ENCODE measurements around the gene ZNF846.

GRCh38 chr19:9705836-9706235 lies 62.7 kb downstream of the ZNF846 start:
- no peak for TF ChIP-seq CTCF (IDR thresholded peaks at IDR 0.05)
- TF ChIP-seq POLR2A (IDR thresholded peaks at IDR 0.05) = no peak

All from tibial nerve (tissue), 3 donors.